K562 (cell line): ENCODE measurements around the gene OSBPL3. TPM values are rescaled to one million over a fixed set of nuclear protein-coding genes. Genes with fewer than 3 reads are reported as not detected.

Source experiments
- ATAC-seq: fragments of 200-7000 bp; cut with Tn5 transposase; 3 replicates; pipeline ENCODE4 v1.9.1; 2020; ENCODE audit warnings: moderate library complexity
- BruUV-seq: library from RNA; stranded (reverse); fragments of 400-500 nt; replicated peaks from 2 replicates; lab custom pipeline; 2021; lab: Mats Ljungman, UMichigan
- CTCF ChIA-PET: fragments of 300-600 bp; formaldehyde crosslinking; extraction: SDS; loops from one replicate; lab custom pipeline; 2021; ENCODE audit warnings: low intra/inter-chr PET ratio; lab: Yijun Ruan, JAX
- POLR2A ChIA-PET: fragments of 300-600, 350-650 bp; sonication (Branson Sonifier 250); formaldehyde crosslinking; extraction: SDS; loops from one replicate; lab custom pipeline; 2021; ENCODE audit warnings: antibody characterized with exemption, inconsistent platforms; lab: Yijun Ruan, JAX
- DNase-seq, 4 experiments: peaks; one replicate each; pipeline versions ENCODE4 v3.0.0 to v3.0.0-alpha.2; 2011 to 2018; ENCODE audit warnings: low spot score in 3 of 4, mixed read lengths in 3 of 4; ENCODE audit errors: extremely low read depth in 1 of 4
- FAIRE-seq: peaks from 2 replicates; lab custom pipeline; 2011; peaks lifted over from hg19 to GRCh38; lab: Jason Lieb, UNC
- H2AFZ ChIP-seq: 2 replicates; pipeline ENCODE4 v1.6.0; 2011; ENCODE audit warnings: low read depth, low read length, control low read depth, inconsistent platforms
- H3K27ac ChIP-seq: fragments of 200-600 bp; 3 replicates; pipeline ENCODE4 v1.8.0; 2011; ENCODE audit warnings: low read depth, mild to moderate bottlenecking, control low read depth, inconsistent platforms, low read length, moderate library complexity, mixed read lengths; ENCODE audit errors: extremely low read depth
- H3K27me3 ChIP-seq, 2 experiments: fragments of 300-600 bp in 1 of 2; 2 replicates in 1 of 2; 3 replicates in 1 of 2; pipeline versions ENCODE4 v1.6.0 to v1.8.0; 2011; ENCODE audit warnings: inconsistent platforms in 2 of 2, low read length in 2 of 2, mild to moderate bottlenecking in 1 of 2, mixed read lengths in 1 of 2, moderate library complexity in 1 of 2; ENCODE audit not compliant: control insufficient read depth in 2 of 2, insufficient read depth in 2 of 2
- H3K36me3 ChIP-seq: fragments of 300-600 bp; 3 replicates; pipeline ENCODE4 v1.8.0; 2011; ENCODE audit warnings: mild to moderate bottlenecking, low read length, inconsistent platforms; ENCODE audit not compliant: control insufficient read depth, insufficient read depth
- H3K4me1 ChIP-seq, 2 experiments: fragments of 200-600 bp in 1 of 2; replicated peaks in 1 of 2; 2 replicates in 1 of 2; 3 replicates in 1 of 2; pipeline versions ENCODE4 v1.5.1 to v1.8.0; 2011; ENCODE audit warnings: inconsistent platforms in 2 of 2, low read length in 2 of 2, mild to moderate bottlenecking in 1 of 2, mixed read lengths in 1 of 2, moderate library complexity in 1 of 2; ENCODE audit not compliant: control insufficient read depth in 2 of 2, insufficient read depth in 2 of 2
- H3K4me2 ChIP-seq: 2 replicates; pipeline ENCODE4 v1.6.1; 2011; ENCODE audit warnings: low read length, control low read depth, inconsistent platforms, mixed read lengths; ENCODE audit not compliant: insufficient read depth
- H3K4me3 ChIP-seq: fragments of 200-600 bp; sonication (generic), shearing (Covaris generic); 2 replicates; pipeline ENCODE4 v1.5.1; 2016; ENCODE audit warnings: control low read depth, inconsistent platforms
- H3K79me2 ChIP-seq: fragments of 200-600 bp; 3 replicates; pipeline ENCODE4 v1.8.0; 2011; ENCODE audit warnings: low read length, inconsistent platforms; ENCODE audit not compliant: control insufficient read depth, insufficient read depth
- H3K9ac ChIP-seq, 2 experiments: 2 replicates each; pipeline versions ENCODE4 v1.6.0 to v1.6.1; 2011; ENCODE audit warnings: low read depth in 2 of 2, low read length in 2 of 2, control low read depth in 1 of 2, inconsistent platforms in 1 of 2, mild to moderate bottlenecking in 1 of 2, mixed read lengths in 1 of 2; ENCODE audit not compliant: insufficient read depth in 1 of 2
- H3K9me1 ChIP-seq: one replicate; pipeline ENCODE4 v1.6.0; 2011; ENCODE audit warnings: inconsistent platforms, mild to moderate bottlenecking, low read length, moderate library complexity; ENCODE audit not compliant: control insufficient read depth, insufficient read depth
- H3K9me3 ChIP-seq: replicated peaks from 2 replicates; pipeline ENCODE4 v1.5.1; 2011; ENCODE audit warnings: low read depth, low read length, inconsistent platforms; ENCODE audit not compliant: control insufficient read depth, insufficient read depth
- H4K20me1 ChIP-seq: replicated peaks from 2 replicates; pipeline ENCODE4 v1.6.1; 2011; ENCODE audit warnings: low read length, inconsistent platforms, mixed read lengths; ENCODE audit not compliant: control insufficient read depth, insufficient read depth
- HDAC2 ChIP-seq: fragments of 450-650 bp; IDR thresholded peaks from 2 replicates; pipeline ENCODE4 v1.6.1; 2016; ENCODE audit warnings: mild to moderate bottlenecking
- POLR2G ChIP-seq: fragments of 200-400 bp; formaldehyde crosslinking; IDR thresholded peaks from 2 replicates; pipeline ENCODE4 v1.6.1; 2017; ENCODE audit warnings: low read depth, mild to moderate bottlenecking, antibody characterized with exemption, low read length, moderate library complexity
- YY1 ChIP-seq, 3 experiments: IDR thresholded peaks; 2 replicates each; pipeline ENCODE4 v1.6.1; 2011; ENCODE audit warnings: low read length in 2 of 3, mild to moderate bottlenecking in 2 of 3, moderate library complexity in 2 of 3, borderline replicate concordance in 1 of 3, control low read depth in 1 of 3, low read depth in 1 of 3; ENCODE audit not compliant: insufficient read depth in 3 of 3, insufficient replicate concordance in 2 of 3, control insufficient read depth in 1 of 3, insufficient read length in 1 of 3; ENCODE audit errors: extremely low read depth in 1 of 3
- WGBS: fragments of 100-300 bp; shearing (Covaris generic); methylation state at CpG from one replicate; pipeline ENCODE4 v1.1.6; 2016; ENCODE audit warnings: low coverage, mixed read lengths; ENCODE audit not compliant: insufficient coverage; ENCODE audit errors: missing lambda C conversion rate; 5-methylcytosine and 5-hydroxymethylcytosine counted together
- in situ Hi-C: fragments of 300-500 bp; cut with MboI; formaldehyde crosslinking; loops from 4 replicates; pipeline ENCODE4 v1.15.0; 2018; ENCODE audit warnings: inconsistent platforms, mixed read lengths
- intact Hi-C: fragments of 100-400 bp; cut with micrococcal nuclease; formaldehyde crosslinking; loops from 2 replicates; pipeline ENCODE4 v1.14.2; 2022
- polyA plus RNA-seq, 8 experiments: library from polyadenylated mRNA; depleted of rRNA in 4 of 8; stranded (reverse) in 5 of 8; unstranded in 3 of 8; fragments of >200 nt; fragmentation: Nextera tagmentation in 2 of 8; fragmentation: Illumina TruSeq in 1 of 8; extraction: Ambion mirVana in 2 of 8; extraction: Trizol in 1 of 8; gene quantifications; 2 replicates each; pipeline versions ENCODE4 v1.2.1 to v1.2.3, GENCODE V29; 2011 to 2014; ENCODE audit warnings: inconsistent platforms in 1 of 8, missing spikeins in 1 of 8
- total RNA-seq, 7 experiments: library from RNA; depleted of rRNA in 6 of 7; stranded (reverse); fragments of >200 nt in 6 of 7; fragmentation: Illumina TruSeq in 2 of 7; extraction: Trizol in 2 of 7; gene quantifications; 2 replicates each; pipeline versions ENCODE4 v1.2.1 to v1.2.3, GENCODE V29; 2011 to 2021; ENCODE audit warnings: low replicate concordance in 1 of 7
- TF ChIP-seq, protein P1 (sequence below): sonication (generic); IDR thresholded peaks from 2 replicates; pipeline ENCODE4 v1.6.1; 2016

OSBPL3 gene
- total and polyA plus RNA-seq, 9 of the 15 experiments (the other 6 are each of a cell fraction or from before 2014, with no cell fraction given) = 4.8 to 37.2 (median 26.5) TPM

GRCh38 chr7:24802300-24802699 lies 177.7 kb downstream of the OSBPL3 start:
- no peaks in the 10 kb centered on the region for H3K9me3 ChIP-seq
- no peak overlapping the region for H3K27ac ChIP-seq
- no peaks in the 10 kb centered on the region for H3K9me1 ChIP-seq
- no peaks in the 10 kb centered on the region for H4K20me1 ChIP-seq
- H2AFZ ChIP-seq = no peak overlapping the region
- DNase-seq (no peak), FAIRE-seq (no peak), ATAC-seq (no peak)
- TF ChIP-seq, protein P1, sequence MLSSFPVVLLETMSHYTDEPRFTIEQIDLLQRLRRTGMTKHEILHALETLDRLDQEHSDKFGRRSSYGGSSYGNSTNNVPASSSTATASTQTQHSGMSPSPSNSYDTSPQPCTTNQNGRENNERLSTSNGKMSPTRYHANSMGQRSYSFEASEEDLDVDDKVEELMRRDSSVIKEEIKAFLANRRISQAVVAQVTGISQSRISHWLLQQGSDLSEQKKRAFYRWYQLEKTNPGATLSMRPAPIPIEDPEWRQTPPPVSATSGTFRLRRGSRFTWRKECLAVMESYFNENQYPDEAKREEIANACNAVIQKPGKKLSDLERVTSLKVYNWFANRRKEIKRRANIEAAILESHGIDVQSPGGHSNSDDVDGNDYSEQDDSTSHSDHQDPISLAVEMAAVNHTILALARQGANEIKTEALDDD = peak; percentile 51; the same call in 1 of the 2 replicates
- TF ChIP-seq HDAC2 (no peak), YY1 (IDR thresholded peaks at IDR 0.05; ENCODE audit: borderline replicate concordance in 1 of 3, control insufficient read depth in 1 of 3, extremely low read depth in 1 of 3, insufficient read depth in 3 of 3, insufficient read length in 1 of 3, insufficient replicate concordance in 2 of 3, low read depth in 1 of 3, low read length in 2 of 3) (no peak), POLR2G (no peak)
- no peaks in the 10 kb centered on the region for H3K4me1 ChIP-seq
- H3K4me3 ChIP-seq = no peak overlapping the region
- intact Hi-C loops (no loop called here), in situ Hi-C loops (no loop called here)
- no peak overlapping the region for H3K9ac ChIP-seq
- no peak overlapping the region for H3K4me2 ChIP-seq
- H3K27me3 ChIP-seq = no peaks in the 10 kb centered on the region
- ChIA-PET CTCF (no interaction called here), POLR2A (no interaction called here)
- H3K36me3 ChIP-seq = peaks cover 46% of the 10 kb centered on the region
- 97% methylated on average over 5 of the region's 5 CpGs for whole genome bisulfite sequencing
- no peaks in the 10 kb centered on the region for H3K79me2 ChIP-seq
- BruUV-seq = no TSS peak
